Sigmoid colon (tissue), 7 donors: ENCODE results near the gene NADSYN1. TPM values are rescaled to one million over a fixed set of nuclear protein-coding genes. Genes with fewer than 3 reads are reported as not detected.
A peak's percentile ranks its signal among the peaks of the same experiment; 100 is the strongest.

Experiments
- DNase-seq: peaks from one replicate; pipeline ENCODE4 v3.0.0-alpha.2; 2019
- H3K27ac ChIP-seq, 4 donors: fragments of 200-600 bp; sonication (generic); one replicate each; pipeline ENCODE4 v1.5.1; 2016 to 2019; ENCODE audit warnings: mild to moderate bottlenecking in 1 of 4
- H3K27me3 ChIP-seq, 3 donors: fragments of 200-600 bp; sonication (generic); one replicate each; pipeline ENCODE4 v1.5.1; 2019; ENCODE audit warnings: mild to moderate bottlenecking in 1 of 3
- H3K36me3 ChIP-seq, 4 donors: fragments of 200-600 bp; sonication (generic); one replicate each; pipeline ENCODE4 v1.5.1; 2016 to 2019
- H3K4me1 ChIP-seq, 4 donors: fragments of 200-600 bp; sonication (generic); one replicate each; pipeline ENCODE4 v1.5.1; 2017 to 2019
- H3K4me3 ChIP-seq, 4 donors: fragments of 200-600 bp; sonication (generic); one replicate each; pipeline ENCODE4 v1.5.1; 2017 to 2019; ENCODE audit warnings: mild to moderate bottlenecking in 2 of 4, moderate library complexity in 1 of 4
- H3K9me3 ChIP-seq, 4 donors: fragments of 200-600 bp in 3 of 4; sonication (generic) in 3 of 4; one replicate each; pipeline versions ENCODE4 v1.5.1 to v1.6.1; 2013 to 2019
- CTCF ChIP-seq, 4 experiments: fragments of 450-650 bp in 3 of 4; fragments of 200-600 bp in 1 of 4; IDR thresholded peaks; one replicate each; pipeline ENCODE4 v1.5.1; 2016 to 2019; ENCODE audit warnings: antibody characterized with exemption in 4 of 4, mild to moderate bottlenecking in 3 of 4, moderate library complexity in 2 of 4
- EP300 ChIP-seq, 4 donors: sonication (generic); formaldehyde crosslinking; IDR thresholded peaks; one replicate each; pipeline ENCODE4 v1.6.1; 2017; ENCODE audit warnings: antibody characterized with exemption in 4 of 4
- POLR2A ChIP-seq, 2 donors: fragments of 450-650 bp; IDR thresholded peaks; one replicate each; pipeline ENCODE4 v1.6.1; 2016; ENCODE audit warnings: antibody characterized with exemption in 2 of 2, mild to moderate bottlenecking in 2 of 2, moderate library complexity in 2 of 2
- POLR2AphosphoS5 ChIP-seq, 4 donors: sonication (generic); formaldehyde crosslinking; IDR thresholded peaks; one replicate each; pipeline ENCODE4 v1.6.1; 2017; ENCODE audit warnings: antibody characterized with exemption in 4 of 4
- WGBS, 2 donors: extraction: QIAGEN DNeasy Blood & Tissue Kit; methylation state at CpG; one replicate each; pipeline ENCODE4 v1.1.7; 2013; 5-methylcytosine and 5-hydroxymethylcytosine counted together
- intact Hi-C: fragments of 100-400 bp; cut with DNase I; formaldehyde crosslinking; loops from one replicate; pipeline ENCODE4 v1.15.1; 2023
- polyA plus RNA-seq, 3 donors: library from polyadenylated mRNA; stranded (reverse); fragments of 200-250 nt; gene quantifications; one replicate each; pipeline ENCODE4 v1.2.3, GENCODE V29; 2013
- total RNA-seq, 4 donors: library from RNA; depleted of rRNA; stranded (reverse); fragments of >200 nt; gene quantifications; one replicate each; pipeline ENCODE4 v1.1.0, GENCODE V29; 2016
- donor health status: healthy with polysubstance abuse.
- donor health status: Bipolar disorder and iron deficiency.
- donor health status: healthy.

The NADSYN1 gene
- total RNA-seq (10 to 100 TPM; 24.6 to 72.0 (median 38.3) TPM), polyA plus RNA-seq (100 to 1,000 TPM in 1 of 3 donors, 10 to 100 TPM in 2; 31.8 to 136 (median 42.5) TPM)

- Histone ChIP-seq H3K9me3 (no peaks in the 10 kb centered on the region), H3K27me3 (no peaks in the 10 kb centered on the region), H3K4me1 (peaks cover 0 to 39% (median 28%) of the 10 kb centered on the region in 4 donors), H3K4me3 (peak within 1 kb of the TSS; percentile 73 to 85 (median 80)), H3K36me3 (peaks cover 2 to 34% (median 16%) of the 10 kb centered on the region in 4 donors), H3K27ac (peak within 1 kb of the TSS; percentile 76 to 85 (median 80))
- intact Hi-C loops: loop anchor here (5.0 kb wide), 1 partner anchor 334 kb away; no protein-coding TSS in a partner anchor
- TF ChIP-seq EP300 (IDR thresholded peaks at IDR 0.05): no peak
- peak; percentile 54 to 66 for TF ChIP-seq POLR2A (IDR thresholded peaks at IDR 0.05)
- no peak for TF ChIP-seq CTCF (IDR thresholded peaks at IDR 0.05)
- peak; percentile 68 to 93 (median 80) for TF ChIP-seq POLR2AphosphoS5 (IDR thresholded peaks at IDR 0.05)
- peak; percentile 98 for DNase-seq
- WGBS, 2 donors: 1% methylated on average over 61 of the region's 61 CpGs
These were observed at the start of gene NADSYN1 for GRCh38 chr11:71453037-71453917. Gene NADSYN1, plus strand, starts transcription at chr11:71453203. Its CDS starts 94 bp downstream, at chr11:71453297.

GRCh38 chr11:71404209-71404608 lies 48.8 kb upstream of the NADSYN1 start:
- H3K4me1 ChIP-seq: no peaks in the 10 kb centered on the region
- intact Hi-C loops: no loop called here
- no peak for DNase-seq
- whole genome bisulfite sequencing, 2 donors: 72 to 74% methylated on average over 8 of the region's 8 CpGs
- H3K27me3 ChIP-seq: no peaks in the 10 kb centered on the region
- no peak overlapping the region for H3K4me3 ChIP-seq
- H3K36me3 ChIP-seq: no peaks in the 10 kb centered on the region
- H3K9me3 ChIP-seq: no peaks in the 10 kb centered on the region
- TF ChIP-seq POLR2AphosphoS5 (IDR thresholded peaks at IDR 0.05) (no peak), EP300 (IDR thresholded peaks at IDR 0.05) (no peak), CTCF (IDR thresholded peaks at IDR 0.05) (no peak), POLR2A (IDR thresholded peaks at IDR 0.05) (no peak)
- no peak overlapping the region for H3K27ac ChIP-seq

- no peaks in the 10 kb centered on the region for H3K36me3 ChIP-seq
- TF ChIP-seq POLR2AphosphoS5 (IDR thresholded peaks at IDR 0.05): no peak
- TF ChIP-seq POLR2A (IDR thresholded peaks at IDR 0.05): no peak
- no peak for TF ChIP-seq EP300 (IDR thresholded peaks at IDR 0.05)
- TF ChIP-seq CTCF (IDR thresholded peaks at IDR 0.05): no peak
- no peaks in the 10 kb centered on the region for H3K27me3 ChIP-seq
- whole genome bisulfite sequencing, 2 donors: 43 to 63% methylated on average over 10 of the region's 10 CpGs
- intact Hi-C loops: no loop called here
- no peaks in the 10 kb centered on the region for H3K9me3 ChIP-seq
- H3K27ac ChIP-seq: no peak overlapping the region
- H3K4me3 ChIP-seq: no peak overlapping the region
- H3K4me1 ChIP-seq: no peaks in the 10 kb centered on the region
- no peak for DNase-seq
These were observed 46.3 kb upstream of the NADSYN1 start for GRCh38 chr11:71406681-71407080.

GRCh38 chr11:71407356-71407755 lies 45.6 kb upstream of the NADSYN1 start:
- intact Hi-C loops: no loop called here
- H3K9me3 ChIP-seq: no peaks in the 10 kb centered on the region
- TF ChIP-seq CTCF (IDR thresholded peaks at IDR 0.05) (no peak), POLR2AphosphoS5 (IDR thresholded peaks at IDR 0.05) (no peak), EP300 (IDR thresholded peaks at IDR 0.05) (no peak), POLR2A (IDR thresholded peaks at IDR 0.05) (no peak)
- H3K27me3 ChIP-seq: no peaks in the 10 kb centered on the region
- 85 to 86% methylated on average over 15 of the region's 15 CpGs for WGBS, 2 donors
- H3K4me3 ChIP-seq: no peak overlapping the region
- H3K27ac ChIP-seq: no peak overlapping the region
- H3K36me3 ChIP-seq: no peaks in the 10 kb centered on the region
- no peaks in the 10 kb centered on the region for H3K4me1 ChIP-seq
- no peak for DNase-seq
